Lung (tissue), 12 donors: ENCODE data around the gene CEP162. TPM values are rescaled to one million over a fixed set of nuclear protein-coding genes. Genes with fewer than 3 reads are reported as not detected.
"Not testable (repeated sequence)": the region's sequence is repeated elsewhere in the genome, so short reads cannot be mapped to it uniquely, and the experiment has no call there.

Source experiments
- ATAC-seq: fragments of 200-7000 bp; cut with Tn5 transposase; one replicate; pipeline ENCODE4 v1.9.1; 2020; ENCODE audit warnings: moderate number of reproducible peaks; ENCODE audit not compliant: insufficient read depth, low FRiP score
- DNase-seq, 3 donors: peaks; one replicate each; pipeline ENCODE4 v3.0.0-alpha.2; 2013 to 2017
- H3K27ac ChIP-seq, 2 donors: one replicate each; pipeline ENCODE4 v1.5.1; 2013; ENCODE audit warnings: mild to moderate bottlenecking in 2 of 2, moderate library complexity in 2 of 2, control low read depth in 1 of 2, inconsistent platforms in 1 of 2, low read depth in 1 of 2, low read length in 1 of 2
- H3K27me3 ChIP-seq, 3 donors: one replicate each; pipeline ENCODE4 v1.5.1; 2013; ENCODE audit warnings: low read length in 2 of 3; ENCODE audit not compliant: control insufficient read depth in 3 of 3, insufficient read depth in 3 of 3
- H3K36me3 ChIP-seq, 4 donors: one replicate each; pipeline ENCODE4 v1.5.1; 2013; ENCODE audit warnings: low read length in 4 of 4, mild to moderate bottlenecking in 1 of 4, moderate library complexity in 1 of 4; ENCODE audit not compliant: control insufficient read depth in 4 of 4, insufficient read depth in 4 of 4
- H3K4me1 ChIP-seq, 5 donors: one replicate each; pipeline ENCODE4 v1.5.1; 2013; ENCODE audit warnings: low read length in 5 of 5, mild to moderate bottlenecking in 2 of 5, moderate library complexity in 1 of 5; ENCODE audit not compliant: control insufficient read depth in 5 of 5, insufficient read depth in 5 of 5
- H3K4me3 ChIP-seq: one replicate; pipeline ENCODE4 v1.5.1; 2013; ENCODE audit warnings: mild to moderate bottlenecking, control low read depth, moderate library complexity
- H3K9ac ChIP-seq, 2 donors: one replicate each; pipeline ENCODE4 v1.5.1; 2013; ENCODE audit warnings: low read length in 2 of 2, control low read depth in 1 of 2; ENCODE audit not compliant: insufficient read depth in 1 of 2
- H3K9me3 ChIP-seq, 4 donors: one replicate each; pipeline ENCODE4 v1.5.1; 2013; ENCODE audit warnings: low read length in 3 of 4, mild to moderate bottlenecking in 1 of 4, moderate library complexity in 1 of 4; ENCODE audit not compliant: control insufficient read depth in 4 of 4, insufficient read depth in 3 of 4
- CTCF ChIP-seq: IDR thresholded peaks from 2 replicates; pipeline ENCODE4 v1.5.1; 2012; ENCODE audit warnings: mild to moderate bottlenecking; ENCODE audit errors: control extremely low read depth, extremely low read depth
- WGBS, 2 donors: extraction: QIAGEN DNeasy Blood & Tissue Kit; methylation state at CpG; one replicate each; pipeline ENCODE4 v1.1.7; 2013; 5-methylcytosine and 5-hydroxymethylcytosine counted together
- polyA plus RNA-seq, 2 donors: library from polyadenylated mRNA; stranded (reverse); fragments of 200-250 nt; gene quantifications; one replicate each; pipeline ENCODE4 v1.2.1, GENCODE V29; 2013
- total RNA-seq, 2 donors: library from RNA; depleted of rRNA in 1 of 2; stranded (reverse); fragments of >200 nt in 1 of 2; gene quantifications; one replicate each; pipeline ENCODE4 v1.2.1, GENCODE V29; 2014 to 2021
- donor health status: control.
- donor health status: control.
- donor health status: Bipolar disorder and iron deficiency.
- donor health status: healthy.
- donor health status: DM: yes; HTN: yes; CAD: no.

CEP162 gene
- total and polyA plus RNA-seq, 4 donors, result 4.3 to 25.6 (median 8.7) TPM

- ATAC-seq (no peak), DNase-seq (no peak)
- Histone ChIP-seq H3K27ac (no peak overlapping the region), H3K4me3 (no peak overlapping the region), H3K36me3 (peaks cover 3 to 17% (median 7%) of the 10 kb centered on the region in 4 donors), H3K9me3 (peaks cover 0 to 3% (median 0%) of the 10 kb centered on the region in 4 donors), H3K9ac (no peak overlapping the region), H3K27me3 (no peaks in the 10 kb centered on the region), H3K4me1 (no peaks in the 10 kb centered on the region)
- 92 to 97% methylated on average over 2 of the region's 2 CpGs for WGBS, 2 donors
- no peak for TF ChIP-seq CTCF
Observed at GRCh38 chr6:84123186-84123585, 104.3 kb downstream of the CEP162 start.

GRCh38 chr6:84119277-84119676 lies 108.2 kb downstream of the CEP162 start:
- H3K27me3 ChIP-seq, result no peaks in the 10 kb centered on the region
- H3K4me3 ChIP-seq, result no peak overlapping the region
- ATAC-seq (no peak), DNase-seq (no peak)
- TF ChIP-seq CTCF, result no peak
- H3K4me1 ChIP-seq, result no peaks in the 10 kb centered on the region
- peaks cover 0 to 11% (median 0%) of the 10 kb centered on the region in 4 donors for H3K9me3 ChIP-seq
- H3K27ac ChIP-seq, result no peak overlapping the region
- H3K36me3 ChIP-seq, result peaks cover 0 to 6% (median 2%) of the 10 kb centered on the region in 4 donors
- H3K9ac ChIP-seq, result no peak overlapping the region

- WGBS, 2 donors, result 67 to 81% methylated on average over 5 of the region's 5 CpGs
Observed at GRCh38 chr6:84118191-84118590, 109.3 kb downstream of the CEP162 start.

GRCh38 chr6:84114933-84115594 lies 112.4 kb downstream of the CEP162 start:
- DNase-seq, ATAC-seq, H3K9ac ChIP-seq, H3K27ac ChIP-seq, H3K4me1 ChIP-seq, H3K4me3 ChIP-seq, H3K36me3 ChIP-seq, H3K27me3 ChIP-seq: not testable (repeated sequence)
- H3K9me3 ChIP-seq, result peaks cover 0 to 11% (median 0%) of the 10 kb centered on the region in 4 donors
- WGBS, 2 donors, result 82 to 85% methylated on average over 8 of the region's 8 CpGs

More at GRCh38 chr6:84118191-84118590, 109.3 kb downstream of the CEP162 start:
- Histone ChIP-seq H3K4me3 (no peak overlapping the region), H3K27me3 (no peaks in the 10 kb centered on the region), H3K9me3 (peaks cover 0 to 11% (median 0%) of the 10 kb centered on the region in 4 donors), H3K4me1 (no peaks in the 10 kb centered on the region), H3K9ac (no peak overlapping the region), H3K27ac (no peak overlapping the region), H3K36me3 (no peaks in the 10 kb centered on the region)
- ATAC-seq, result no peak
- TF ChIP-seq CTCF, result no peak
- no peak for DNase-seq

GRCh38 chr6:84111351-84111750 lies 116.1 kb downstream of the CEP162 start:
- H3K4me1 ChIP-seq, H3K27me3 ChIP-seq, ATAC-seq, H3K36me3 ChIP-seq, H3K27ac ChIP-seq, DNase-seq, H3K9ac ChIP-seq, H3K9me3 ChIP-seq, H3K4me3 ChIP-seq: not testable (repeated sequence)
- 29 to 50% methylated on average over 1 of the region's 1 CpG for WGBS, 2 donors
